Cardiac fibroblast (primary cell): Measurements from ENCODE around the gene CACNA1D.

Experiments
- DNase-seq, 2 donors: peaks; one replicate each; pipeline versions ENCODE4 v3.0.0 to v3.0.0-alpha.2; 2010; ENCODE audit warnings: low read depth in 2 of 2
- H3K4me3 ChIP-seq, 2 donors: replicated peaks in 1 of 2; 1 replicate in 1 of 2; 2 replicates in 1 of 2; pipeline ENCODE4 v1.5.1; 2011; ENCODE audit warnings: low read depth in 2 of 2, low read length in 2 of 2, mild to moderate bottlenecking in 2 of 2, moderate library complexity in 1 of 2
- CTCF ChIP-seq: IDR thresholded peaks from one replicate; pipeline ENCODE4 v1.5.1; 2011; ENCODE audit warnings: low read depth, mild to moderate bottlenecking, low read length, inconsistent platforms

Gene CACNA1D

GRCh38 chr3:53731934-53732624, 237.7 kb downstream of the CACNA1D start:
- no peak for DNase-seq
- TF ChIP-seq CTCF = no peak
- H3K4me3 ChIP-seq = no peak overlapping the region

GRCh38 chr3:53733446-53733845, 239.0 kb downstream of the CACNA1D start:
- peak in 1 of 2 donors; percentile 5 for DNase-seq
- no peak for TF ChIP-seq CTCF
- no peak overlapping the region for H3K4me3 ChIP-seq

GRCh38 chr3:53739966-53740365, 245.6 kb downstream of the CACNA1D start:
- no peak overlapping the region for H3K4me3 ChIP-seq
- DNase-seq = no peak
- TF ChIP-seq CTCF = no peak

DNA sequence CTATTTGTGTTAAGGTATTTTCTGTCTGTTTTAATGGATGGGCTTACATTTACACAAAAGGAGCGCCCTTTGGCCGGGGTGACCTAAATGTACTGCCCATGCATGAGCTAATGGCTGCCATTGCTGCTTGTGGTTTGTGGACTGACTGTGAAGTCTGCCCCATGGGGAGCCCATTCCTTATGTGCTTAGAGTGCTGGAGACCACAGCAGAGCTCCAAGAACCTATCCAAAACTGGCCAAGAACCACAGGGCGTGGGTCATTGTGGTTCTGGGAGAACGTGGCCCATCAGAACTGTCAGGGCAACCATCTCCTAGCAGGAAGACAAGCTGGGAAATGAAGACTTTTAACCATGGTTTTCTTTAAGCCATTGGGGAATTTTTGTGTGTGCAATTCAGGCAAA, 246.5 kb downstream of the CACNA1D start:
- H3K4me3 ChIP-seq = no peak overlapping the region
- TF ChIP-seq CTCF = no peak
- DNase-seq = no peak

GRCh38 chr3:53744351-53744750, 249.9 kb downstream of the CACNA1D start:
- DNase-seq = no peak
- H3K4me3 ChIP-seq = no peak overlapping the region
- no peak for TF ChIP-seq CTCF

DNA sequence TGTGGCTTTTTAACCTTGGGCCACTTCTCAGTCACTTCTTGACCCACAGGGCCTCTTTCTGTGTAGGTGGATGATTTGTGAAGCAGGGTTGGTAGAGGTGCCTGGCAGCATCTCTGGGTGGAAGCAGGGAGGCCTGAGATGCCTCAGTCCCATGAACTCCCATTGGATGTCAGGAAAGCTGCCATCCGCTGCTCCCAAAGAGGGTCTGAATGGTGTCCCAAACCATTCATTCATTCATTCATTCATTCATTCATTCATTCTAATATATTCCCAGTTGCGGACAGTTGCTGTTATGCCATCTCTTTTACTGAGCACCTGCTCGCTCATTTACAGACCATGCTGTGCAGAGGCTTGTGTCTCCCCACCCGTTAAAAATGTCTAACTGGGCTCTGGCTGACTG, 253.1 kb downstream of the CACNA1D start:
- no peak overlapping the region for H3K4me3 ChIP-seq
- no peak for TF ChIP-seq CTCF
- no peak for DNase-seq
